GM19468 (cell line): ENCODE results near the gene TF.

ENCODE experiments used
- ATAC-seq: cut with Tn5 transposase; IDR thresholded peaks from one replicate; pipeline ENCODE4 v1.9.1; 2021; ENCODE audit warnings: mild to moderate bottlenecking, moderate library complexity, moderate number of reproducible peaks; ENCODE audit not compliant: unreplicated experiment; ENCODE audit errors: extremely low read depth

The TF gene

GRCh38 chr3:133746712-133747066, 496 bp downstream of the TF start:
- no peak for ATAC-seq

GRCh38 chr3:133747373-133747772, 1.2 kb downstream of the TF start:
- ATAC-seq = no peak

GRCh38 chr3:133747907-133748639, 1.9 kb downstream of the TF start:
- no peak for ATAC-seq

GRCh38 chr3:133749427-133750258, 3.5 kb downstream of the TF start:
- no peak for ATAC-seq

- ATAC-seq = no peak
These were observed 4.1 kb downstream of the TF start for GRCh38 chr3:133750259-133750656.

- ATAC-seq = no peak
These were observed 7.0 kb downstream of the TF start for GRCh38 chr3:133753107-133753778.

- no peak for ATAC-seq
These were observed 7.6 kb downstream of the TF start for GRCh38 chr3:133753779-133754164.

- ATAC-seq = no peak
These were observed 8.3 kb downstream of the TF start for GRCh38 chr3:133754455-133754854.

- ATAC-seq = no peak
These were observed 9.0 kb downstream of the TF start for GRCh38 chr3:133754973-133755828.

- ATAC-seq = no peak
These were observed 10.8 kb downstream of the TF start for GRCh38 chr3:133756716-133757694.

- no peak for ATAC-seq
These were observed 11.7 kb downstream of the TF start for GRCh38 chr3:133757701-133758567.

- ATAC-seq = no peak
These were observed 12.4 kb downstream of the TF start for GRCh38 chr3:133758568-133758928.

GRCh38 chr3:133758964-133759739, 13.0 kb downstream of the TF start:
- no peak for ATAC-seq

GRCh38 chr3:133759740-133760305, 13.6 kb downstream of the TF start:
- no peak for ATAC-seq

- no peak for ATAC-seq
These were observed 14.7 kb downstream of the TF start for GRCh38 chr3:133760916-133761315.

GRCh38 chr3:133761605-133762484, 15.7 kb downstream of the TF start:
- no peak for ATAC-seq
